OCI-LY7 (cell line): Measurements from ENCODE around the gene FAM120B. TPM values are rescaled to one million over a fixed set of nuclear protein-coding genes. Genes with fewer than 3 reads are reported as not detected.

Source experiments
- BruUV-seq: library from RNA; stranded (reverse); fragments of 400-500 nt; replicated peaks from 2 replicates; lab custom pipeline; 2021; lab: Mats Ljungman, UMichigan
- CTCF ChIA-PET: fragments of 300-600 bp; sonication (Branson Sonifier 250); formaldehyde crosslinking; loops from one replicate; lab custom pipeline; 2022; ENCODE audit warnings: antibody characterized with exemption; ENCODE audit not compliant: unreplicated experiment; lab: Charles Lee
- POLR2A ChIA-PET: fragments of 300-600 bp; sonication (Branson Sonifier 250); formaldehyde crosslinking; loops from one replicate; lab custom pipeline; 2022; ENCODE audit warnings: antibody characterized with exemption; lab: Charles Lee
- DNase-seq: peaks from one replicate; pipeline ENCODE4 v3.0.0-alpha.2; 2015; ENCODE audit warnings: low spot score
- H2AFZ ChIP-seq: fragments of 200-600 bp; sonication (generic), shearing (Covaris generic); 2 replicates; pipeline ENCODE4 v1.6.1; 2014; ENCODE audit warnings: mild to moderate bottlenecking, antibody characterized with exemption, low read length, moderate library complexity
- H3K27ac ChIP-seq: fragments of 200-600 bp; sonication (generic); 2 replicates; pipeline ENCODE4 v1.5.1; 2014; ENCODE audit warnings: mixed run types, low read depth, mild to moderate bottlenecking, moderate library complexity, low read length, inconsistent platforms; ENCODE audit not compliant: poor library complexity, severe bottlenecking
- H3K36me3 ChIP-seq: fragments of 200-600 bp; sonication (generic); 2 replicates; pipeline ENCODE4 v1.6.1; 2014; ENCODE audit warnings: mild to moderate bottlenecking, antibody characterized with exemption, low read length, moderate library complexity, mixed read lengths; ENCODE audit not compliant: insufficient read depth
- H3K4me1 ChIP-seq: fragments of 200-600 bp; sonication (generic); 2 replicates; pipeline ENCODE4 v1.5.1; 2014; ENCODE audit warnings: mild to moderate bottlenecking, low read length; ENCODE audit not compliant: insufficient read depth, poor library complexity, severe bottlenecking
- H3K4me2 ChIP-seq: fragments of 200-600 bp; sonication (generic); 2 replicates; pipeline ENCODE4 v1.6.1; 2014; ENCODE audit warnings: mild to moderate bottlenecking, low read length
- H3K4me3 ChIP-seq: fragments of 200-600 bp; sonication (generic); 2 replicates; pipeline ENCODE4 v1.5.1; 2014; ENCODE audit warnings: mild to moderate bottlenecking, low read depth, low read length; ENCODE audit not compliant: poor library complexity, severe bottlenecking
- H3K79me2 ChIP-seq: fragments of 200-600 bp; sonication (generic); 2 replicates; pipeline ENCODE4 v1.6.1; 2016; ENCODE audit warnings: low read depth, mild to moderate bottlenecking, low read length, moderate library complexity, mixed read lengths; ENCODE audit not compliant: insufficient read depth
- H3K9me2 ChIP-seq: fragments of 200-600 bp; sonication (generic); 2 replicates; pipeline ENCODE4 v1.6.1; 2016; ENCODE audit warnings: mild to moderate bottlenecking, low read length, mixed read lengths; ENCODE audit not compliant: insufficient read depth
- H3K9me3 ChIP-seq: fragments of 200-600 bp; sonication (generic); 2 replicates; pipeline ENCODE4 v1.6.1; 2014; ENCODE audit warnings: mild to moderate bottlenecking, mixed run types, low read length, mixed read lengths
- H4K20me1 ChIP-seq: fragments of 200-600 bp; sonication (generic); 2 replicates; pipeline ENCODE4 v1.6.1; 2014; ENCODE audit warnings: mild to moderate bottlenecking, antibody characterized with exemption, low read length, moderate library complexity, mixed read lengths; ENCODE audit not compliant: insufficient read depth
- CTCF ChIP-seq: fragments of 200-600 bp; sonication (generic); conservative IDR thresholded peaks from 2 replicates; pipeline ENCODE4 v1.5.1; 2014; ENCODE audit warnings: mild to moderate bottlenecking, antibody characterized with exemption, low read length, moderate library complexity, mixed read lengths
- EZH2phosphoT487 ChIP-seq: fragments of 200-600 bp; sonication (generic); IDR thresholded peaks from 2 replicates; pipeline ENCODE4 v1.6.1; 2018; ENCODE audit warnings: low read depth, borderline replicate concordance, mild to moderate bottlenecking, mixed run types, antibody characterized with exemption, low read length, moderate library complexity, mixed read lengths
- intact Hi-C: fragments of 100-400 bp; cut with micrococcal nuclease; formaldehyde crosslinking; loops from one replicate; pipeline ENCODE4 v1.10.0; 2022; ENCODE audit not compliant: unreplicated experiment
- total RNA-seq, 2 experiments: library from RNA; depleted of rRNA in 1 of 2; stranded (reverse); fragments of >200 nt in 1 of 2; shearing (Covaris generic) in 1 of 2; gene quantifications; 2 replicates each; pipeline ENCODE4 v1.2.3, GENCODE V29; 2014 to 2022

Gene FAM120B
- total RNA-seq, 2 experiments from 2014 or later: 12.8 to 32.9 TPM

- TF ChIP-seq EZH2phosphoT487 (no peak), CTCF (no peak)
- DNase-seq: no peak
- Histone ChIP-seq H3K27ac (no peak overlapping the region), H3K9me2 (no peaks in the 10 kb centered on the region), H3K9me3 (peaks cover 7% of the 10 kb centered on the region; the same call in 1 of the 2 replicates), H2AFZ (no peak overlapping the region), H3K36me3 (peaks cover 42% of the 10 kb centered on the region), H3K4me3 (no peak overlapping the region), H3K4me1 (no peaks in the 10 kb centered on the region), H3K79me2 (no peaks in the 10 kb centered on the region), H4K20me1 (no peaks in the 10 kb centered on the region), H3K4me2 (no peak overlapping the region)
- intact Hi-C loops: no loop called here
- ChIA-PET CTCF (no interaction called here), POLR2A (no interaction called here)
- no TSS peak for BruUV-seq
Measured at GRCh38 chr6:170355661-170356060, 49.1 kb downstream of the FAM120B start.

GRCh38 chr6:170357812-170358211 is 51.3 kb downstream of the FAM120B start:
- no TSS peak for BruUV-seq
- Histone ChIP-seq H3K36me3 (peaks cover 47% of the 10 kb centered on the region), H3K9me2 (no peaks in the 10 kb centered on the region)

More at GRCh38 chr6:170357812-170358211, 51.3 kb downstream of the FAM120B start:
- ChIA-PET CTCF (no interaction called here), POLR2A (no interaction called here)
- Histone ChIP-seq H3K4me3 (no peak overlapping the region), H3K9me3 (no peaks in the 10 kb centered on the region), H4K20me1 (no peaks in the 10 kb centered on the region), H3K27ac (no peak overlapping the region), H3K4me2 (no peak overlapping the region), H2AFZ (no peak overlapping the region), H3K79me2 (no peaks in the 10 kb centered on the region), H3K4me1 (no peaks in the 10 kb centered on the region)
- intact Hi-C loops: no loop called here
- TF ChIP-seq CTCF (no peak), EZH2phosphoT487 (no peak)
- DNase-seq: no peak
